Dermis blood vessel endothelial cell (primary cell): ENCODE measurements around the gene HOMER3. TPM values are rescaled to one million over a fixed set of nuclear protein-coding genes. Genes with fewer than 3 reads are reported as not detected.

Experiments used
- DNase-seq: peaks from one replicate; pipeline ENCODE4 v3.0.0; 2010
- total RNA-seq: library from RNA; depleted of rRNA; stranded (reverse); fragments of >200 nt; gene quantifications from 2 replicates; pipeline ENCODE4 v1.2.3, GENCODE V29; 2014

The HOMER3 gene
- total RNA-seq, 1 donor from 2014 or later, result 272 TPM

GRCh38 chr19:18952364-18953003 lies 11.5 kb upstream of the HOMER3 start:
- DNase-seq, result peak; percentile 75

GRCh38 chr19:18951721-18952281 lies 10.8 kb upstream of the HOMER3 start:
- no peak for DNase-seq

DNA sequence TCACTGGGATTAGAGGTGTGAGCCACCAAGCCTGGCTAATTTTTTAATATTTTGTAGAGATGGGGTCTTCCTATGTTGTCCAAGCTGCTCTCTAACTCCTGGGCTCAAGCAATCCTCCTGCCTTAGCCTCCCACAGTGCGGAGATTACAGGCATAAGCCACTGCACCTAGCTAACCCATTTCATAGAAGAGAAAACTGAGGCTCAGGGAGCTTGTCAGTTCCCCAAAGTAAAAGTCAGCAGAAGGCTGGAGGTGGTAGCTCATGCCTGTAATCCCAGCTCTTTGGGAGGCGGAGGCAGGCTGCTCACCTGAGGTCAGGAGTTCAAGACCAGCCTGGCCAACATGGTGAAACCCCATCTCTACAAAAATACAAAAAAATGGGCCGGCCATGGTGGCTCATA lies 8.8 kb upstream of the HOMER3 start:
- no peak for DNase-seq

GRCh38 chr19:18948976-18949356 lies 7.9 kb upstream of the HOMER3 start:
- DNase-seq, result no peak

- no peak for DNase-seq
Measured at GRCh38 chr19:18948075-18948975, 7.3 kb upstream of the HOMER3 start.

DNA sequence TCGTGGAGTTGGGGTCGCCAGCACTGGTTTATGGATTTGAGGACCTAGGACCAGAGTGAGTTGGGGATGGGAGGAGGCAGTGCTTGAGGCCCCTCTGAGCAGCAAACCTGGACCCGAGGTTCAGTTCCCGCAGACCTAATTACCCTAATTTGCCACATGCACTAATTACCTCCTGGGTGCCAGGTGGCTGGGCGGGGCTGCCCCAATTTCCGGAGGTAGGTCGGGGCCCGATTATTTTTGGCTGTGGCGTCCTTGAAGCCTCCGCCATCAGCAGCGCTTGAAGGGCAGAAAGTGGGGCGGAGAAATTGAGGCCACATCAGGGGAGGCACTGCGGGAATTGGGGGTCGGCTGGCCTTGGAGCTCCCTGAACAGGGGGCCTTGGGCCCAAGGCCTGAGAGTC lies 5.9 kb upstream of the HOMER3 start:
- no peak for DNase-seq

DNA sequence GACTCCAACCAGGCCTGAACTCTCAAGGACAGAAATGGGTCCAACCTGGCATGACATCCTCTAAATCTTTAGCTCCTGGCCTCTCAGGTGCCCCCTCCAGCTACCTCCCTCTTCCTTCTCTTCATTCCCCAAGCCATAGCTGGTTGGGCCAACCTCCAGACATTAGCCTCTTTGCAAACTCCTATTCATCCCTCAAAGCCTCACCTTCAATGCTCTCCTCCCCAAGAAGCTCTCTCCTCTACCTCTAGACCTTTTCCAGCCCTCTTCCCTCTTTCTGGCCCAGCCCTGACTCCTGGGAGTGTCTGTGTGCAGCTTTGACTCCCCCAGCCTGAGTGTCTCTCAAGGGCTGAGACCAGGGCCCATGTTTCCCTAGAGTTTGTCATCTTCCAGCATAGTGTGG lies 5.3 kb upstream of the HOMER3 start:
- no peak for DNase-seq

DNA sequence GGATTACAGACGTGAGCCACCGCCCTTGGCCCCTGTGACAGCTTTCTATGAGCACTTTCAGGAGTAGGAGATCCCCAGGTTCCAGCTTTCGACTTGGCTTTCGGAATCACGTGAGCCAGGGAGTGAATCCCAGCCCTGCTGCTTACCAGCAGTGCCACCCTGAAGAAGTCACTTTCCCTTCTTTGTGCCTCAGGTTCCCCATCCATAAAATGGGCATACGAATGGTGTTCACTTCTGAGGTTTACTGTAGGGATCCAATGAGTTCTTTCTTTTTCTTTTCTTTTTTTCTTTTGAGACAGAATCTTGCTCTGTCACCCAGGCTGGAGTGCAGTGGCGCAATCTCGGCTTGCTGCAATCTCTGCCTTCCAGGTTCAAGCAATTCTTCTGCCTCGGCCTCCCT lies 4.3 kb upstream of the HOMER3 start:
- no peak for DNase-seq

DNA sequence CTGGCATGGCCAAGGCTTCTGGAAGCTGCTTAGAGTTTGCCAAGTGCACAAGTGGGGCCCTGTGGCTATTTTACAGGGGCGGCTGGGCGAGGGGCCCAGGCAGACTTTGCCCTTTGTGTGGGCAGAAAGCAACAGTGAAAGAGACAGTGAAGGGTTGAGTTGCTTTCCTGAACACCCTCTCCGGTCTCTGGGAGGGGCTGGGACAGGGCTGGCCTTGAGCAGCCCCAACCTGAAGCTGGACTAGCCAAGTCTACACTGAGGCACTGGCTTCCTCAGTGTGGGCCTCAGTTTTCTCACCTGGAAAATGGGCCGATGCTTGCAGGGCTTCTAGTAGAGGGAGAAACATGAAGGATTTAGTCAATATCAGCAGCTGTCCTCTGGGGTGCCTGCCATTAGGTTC lies 2.4 kb upstream of the HOMER3 start:
- DNase-seq, result no peak

- DNase-seq, result no peak
Measured at GRCh38 chr19:18942692-18943091, 1.7 kb upstream of the HOMER3 start.

- DNase-seq, result no peak
Measured at GRCh38 chr19:18941628-18942354, 774 bp upstream of the HOMER3 start.

GRCh38 chr19:18939922-18940768 lies 872 bp downstream of the HOMER3 start:
- peak; percentile 40 for DNase-seq

DNA sequence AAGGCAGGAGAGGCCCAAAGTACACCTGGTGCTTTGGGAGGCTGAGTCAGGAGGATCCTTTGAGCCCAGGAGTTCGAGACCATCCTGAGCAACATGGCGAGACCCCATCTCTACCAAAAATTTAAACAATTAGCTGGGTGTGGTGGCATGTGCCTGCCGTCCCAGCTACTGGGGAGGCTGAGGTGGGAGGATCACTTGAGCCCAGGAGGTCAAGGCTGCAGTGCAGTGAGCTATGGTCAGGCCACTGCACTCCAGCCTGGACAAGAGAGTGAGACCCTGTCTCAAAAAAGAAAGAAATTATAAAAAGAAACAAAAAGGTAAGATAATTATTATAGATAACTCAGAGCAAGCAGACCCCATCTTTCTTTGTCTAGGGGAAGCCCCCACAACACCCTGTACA lies 1.9 kb downstream of the HOMER3 start:
- DNase-seq, result no peak

- no peak for DNase-seq
Measured at GRCh38 chr19:18933297-18933696, 7.7 kb downstream of the HOMER3 start.

DNA sequence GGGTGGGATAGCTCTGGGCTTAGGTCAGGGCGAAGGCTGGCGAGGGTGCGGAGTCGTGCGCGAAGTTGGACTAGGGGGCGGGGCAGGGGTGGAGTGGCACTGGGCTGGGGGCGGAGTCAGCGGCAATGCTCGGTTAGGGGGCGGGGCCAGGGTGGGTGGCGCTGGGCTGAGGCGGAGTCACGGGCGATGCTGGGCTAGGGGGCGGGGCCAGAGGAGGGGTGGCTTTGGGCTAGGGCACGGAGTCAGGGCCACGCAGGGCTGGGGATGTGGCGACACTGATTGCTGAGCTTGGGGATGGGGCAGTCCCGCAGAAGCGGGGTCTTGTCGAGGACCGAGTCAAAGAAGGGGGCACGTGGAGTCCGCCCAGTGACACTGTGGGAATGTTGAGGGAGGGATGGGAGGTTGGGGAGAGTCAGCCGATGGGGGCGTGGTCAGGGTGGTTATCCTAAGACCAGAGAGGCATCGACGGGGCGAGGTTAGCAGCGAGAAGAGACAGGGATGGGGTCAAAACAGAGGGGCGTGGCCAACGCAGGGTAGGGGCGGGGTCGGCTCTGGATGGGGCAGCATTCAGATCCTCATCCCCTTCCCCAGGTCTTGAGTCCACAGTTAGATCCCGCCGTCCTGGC lies 8.7 kb downstream of the HOMER3 start:
- DNase-seq, result peak; percentile 63

- no peak for DNase-seq
Measured at GRCh38 chr19:18931316-18932162, 9.5 kb downstream of the HOMER3 start.

- no peak for DNase-seq
Measured at GRCh38 chr19:18929311-18929710, 11.7 kb downstream of the HOMER3 start.

GRCh38 chr19:18928018-18928805 lies 12.8 kb downstream of the HOMER3 start:
- no peak for DNase-seq

DNA sequence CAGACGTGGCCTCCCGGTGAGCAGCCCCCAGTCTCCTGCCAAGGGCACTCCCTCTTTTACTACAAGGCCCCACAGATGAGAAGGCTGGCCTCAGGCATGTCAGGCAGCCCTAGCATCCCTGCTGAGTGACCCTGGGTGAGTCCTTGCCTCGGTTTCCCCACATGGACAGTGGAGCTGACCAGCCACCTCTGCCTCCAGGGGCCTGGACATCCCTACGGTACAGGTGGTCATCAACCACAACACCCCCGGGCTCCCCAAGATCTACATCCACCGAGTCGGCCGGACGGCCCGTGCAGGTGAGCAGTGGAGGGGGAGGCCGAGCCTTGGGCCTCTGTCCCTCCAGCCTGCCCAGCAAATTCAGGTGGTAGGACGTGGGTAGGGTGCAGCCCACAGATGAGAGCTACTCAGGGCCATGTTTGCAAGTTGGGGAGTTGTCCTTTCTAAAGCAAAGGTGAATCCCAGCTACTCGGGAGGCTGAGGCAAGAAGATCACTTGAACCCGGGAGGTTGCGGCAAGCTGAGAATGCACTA lies 16.3 kb downstream of the HOMER3 start:
- no peak for DNase-seq
